ENCODE data around the gene RFTN1.

RFTN1 gene

GRCh38 chr3:16463914-16464313 lies 49.6 kb downstream of the RFTN1 start:
- TF ChIP-seq TOX (CRISPR knock-in tag; IDR thresholded peaks at IDR 0.05; ENCODE audit: borderline replicate concordance) (no peak), ARNTL (CRISPR knock-in tag; IDR thresholded peaks at IDR 0.05; ENCODE audit: borderline replicate concordance, low read depth) (no peak), PATZ1 (CRISPR knock-in tag; IDR thresholded peaks at IDR 0.05; ENCODE audit: borderline replicate concordance) (no peak), TSHZ2 (CRISPR knock-in tag; IDR thresholded peaks at IDR 0.05) (no peak), PPARA (CRISPR knock-in tag; IDR thresholded peaks at IDR 0.05; ENCODE audit: borderline replicate concordance) (no peak), TCF4 (CRISPR knock-in tag; IDR thresholded peaks at IDR 0.05; ENCODE audit: borderline replicate concordance) (no peak), ZNF70 (CRISPR knock-in tag; IDR thresholded peaks at IDR 0.05) (no peak), CSRNP3 (CRISPR knock-in tag; IDR thresholded peaks at IDR 0.05) (no peak), CREB5 (CRISPR knock-in tag; IDR thresholded peaks at IDR 0.05; ENCODE audit: low read depth) (no peak), ZFP3 (CRISPR knock-in tag; IDR thresholded peaks at IDR 0.05) (no peak), SNAI2 (CRISPR knock-in tag; IDR thresholded peaks at IDR 0.05) (no peak), ZFP30 (CRISPR knock-in tag; IDR thresholded peaks at IDR 0.05) (no peak), POU6F1 (CRISPR knock-in tag; IDR thresholded peaks at IDR 0.05; ENCODE audit: borderline replicate concordance, low read depth) (no peak), OSR1 (CRISPR knock-in tag; IDR thresholded peaks at IDR 0.05) (no peak), GLIS3 (CRISPR knock-in tag; IDR thresholded peaks at IDR 0.05) (no peak), BACH2 (CRISPR knock-in tag; IDR thresholded peaks at IDR 0.05; ENCODE audit: borderline replicate concordance) (no peak), ZC3H10 (CRISPR knock-in tag; IDR thresholded peaks at IDR 0.05) (no peak), CSDC2 (CRISPR knock-in tag; IDR thresholded peaks at IDR 0.05) (no peak)
- ATAC-seq, result no peak

- ATAC-seq, result no peak
- no peak for TF ChIP-seq SNAI2 (CRISPR knock-in tag; IDR thresholded peaks at IDR 0.05)
- no peak for TF ChIP-seq BACH2 (CRISPR knock-in tag; IDR thresholded peaks at IDR 0.05; ENCODE audit: borderline replicate concordance)
- no peak for TF ChIP-seq ZNF565 (CRISPR knock-in tag; conservative IDR thresholded peaks at IDR 0.05; ENCODE audit: low read depth)
- TF ChIP-seq ZC3H10 (CRISPR knock-in tag; IDR thresholded peaks at IDR 0.05), result no peak
These were observed 50.4 kb downstream of the RFTN1 start for GRCh38 chr3:16463119-16463518.

- no peak for ATAC-seq
- TF ChIP-seq ZFP30 (CRISPR knock-in tag; IDR thresholded peaks at IDR 0.05) (no peak), TCF4 (CRISPR knock-in tag; IDR thresholded peaks at IDR 0.05; ENCODE audit: borderline replicate concordance) (no peak), OSR1 (CRISPR knock-in tag; IDR thresholded peaks at IDR 0.05) (no peak), SNAI2 (CRISPR knock-in tag; IDR thresholded peaks at IDR 0.05) (no peak), POU6F1 (CRISPR knock-in tag; IDR thresholded peaks at IDR 0.05; ENCODE audit: borderline replicate concordance, low read depth) (no peak), ZFP3 (CRISPR knock-in tag; IDR thresholded peaks at IDR 0.05) (no peak), PATZ1 (CRISPR knock-in tag; IDR thresholded peaks at IDR 0.05; ENCODE audit: borderline replicate concordance) (no peak), GLIS3 (CRISPR knock-in tag; IDR thresholded peaks at IDR 0.05) (no peak), PPARA (CRISPR knock-in tag; IDR thresholded peaks at IDR 0.05; ENCODE audit: borderline replicate concordance) (no peak), CSDC2 (CRISPR knock-in tag; IDR thresholded peaks at IDR 0.05) (no peak), BACH2 (CRISPR knock-in tag; IDR thresholded peaks at IDR 0.05; ENCODE audit: borderline replicate concordance) (no peak), CSRNP3 (CRISPR knock-in tag; IDR thresholded peaks at IDR 0.05) (no peak), ZNF70 (CRISPR knock-in tag; IDR thresholded peaks at IDR 0.05) (no peak), ZNF8 (CRISPR knock-in tag; IDR thresholded peaks at IDR 0.05) (no peak), ZC3H10 (CRISPR knock-in tag; IDR thresholded peaks at IDR 0.05) (no peak), RARB (CRISPR knock-in tag; IDR thresholded peaks at IDR 0.05) (no peak)
These were observed 50.8 kb downstream of the RFTN1 start for GRCh38 chr3:16462679-16463078.
